Erythroblast (primary cell): ENCODE results near the gene WRAP53.

Experiments
- DNase-seq, 2 experiments: peaks; one replicate each; lab custom pipeline; 2025; lab: John Stamatoyannopoulos, UW
- GATA1 ChIP-seq: IDR thresholded peaks from 2 replicates; pipeline ENCODE4 v1.6.1; 2011; ENCODE audit warnings: low read depth, mild to moderate bottlenecking, control low read depth, low read length, moderate library complexity
- POLR2A ChIP-seq: IDR thresholded peaks from 2 replicates; pipeline ENCODE4 v1.6.1; 2011; ENCODE audit warnings: mild to moderate bottlenecking, low read length

The WRAP53 gene

DNA sequence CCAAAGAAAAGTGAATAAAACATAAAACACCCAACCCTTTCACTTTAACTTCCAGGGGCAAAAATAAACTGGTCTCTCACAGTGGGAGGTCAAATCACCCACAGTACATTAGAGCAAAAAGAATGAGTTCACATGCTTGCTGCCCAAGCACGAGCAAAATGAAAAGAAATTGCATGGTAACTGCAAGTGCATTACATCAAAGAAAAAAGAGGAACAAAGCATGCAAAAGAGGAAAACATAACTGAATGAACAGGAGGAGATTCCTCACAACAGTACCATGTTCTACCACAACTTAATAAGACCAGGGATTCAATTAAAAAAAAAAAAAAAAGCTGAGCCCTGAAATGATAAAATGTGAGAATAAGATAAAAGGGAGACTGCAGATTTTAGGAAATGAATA, 41.5 kb downstream of the WRAP53 start:
- TF ChIP-seq GATA1 (no peak), POLR2A (no peak)
- no peak for DNase-seq

DNA sequence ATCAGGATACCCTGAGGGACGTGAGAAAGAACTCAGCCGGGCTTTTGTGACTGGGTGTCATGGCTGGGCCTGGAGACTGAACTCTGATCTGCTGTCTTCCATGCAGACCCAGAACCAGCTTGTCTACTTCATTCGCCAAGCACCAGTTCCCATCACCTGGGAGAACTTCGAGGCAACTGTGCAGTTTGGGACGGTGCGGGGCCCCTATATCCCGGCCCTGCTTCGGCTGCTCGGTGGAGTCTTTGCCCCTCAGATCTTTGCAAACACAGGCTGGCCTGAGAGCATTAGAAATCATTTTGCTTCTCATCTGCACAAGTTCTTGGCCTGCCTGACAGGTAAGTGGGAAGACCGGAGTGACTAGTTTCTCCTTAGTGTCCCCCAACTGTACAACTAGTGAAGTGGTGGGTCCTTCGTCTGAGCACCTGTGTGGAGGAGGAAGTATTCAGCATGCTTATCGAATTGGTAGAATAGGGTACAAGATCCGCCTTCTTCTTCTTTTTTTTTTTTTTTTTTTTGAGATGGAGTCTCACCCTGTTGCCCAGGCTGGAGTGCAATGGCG, 44.8 kb downstream of the WRAP53 start:
- no peak for DNase-seq
- TF ChIP-seq POLR2A (no peak), GATA1 (no peak)

DNA sequence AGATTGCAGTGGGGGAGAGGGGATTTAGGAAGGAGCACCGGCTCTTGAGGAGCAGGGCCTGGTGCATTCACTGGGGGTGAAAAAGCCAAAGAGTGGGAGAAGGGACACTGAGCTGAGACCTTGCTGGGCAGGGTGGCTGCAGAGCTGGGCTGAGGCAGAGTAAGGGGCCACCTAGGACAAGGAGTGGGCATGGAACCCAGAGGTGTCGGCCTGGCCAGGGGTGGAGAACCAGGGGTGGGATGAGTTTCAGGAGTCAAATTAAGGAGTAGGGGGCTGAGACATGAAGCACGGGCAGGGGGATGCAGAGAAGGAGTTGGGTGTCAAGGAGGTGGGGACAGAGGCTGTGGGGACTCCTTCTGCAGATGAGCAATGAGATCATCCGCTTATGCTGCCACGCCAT, 49.3 kb downstream of the WRAP53 start:
- TF ChIP-seq GATA1 (no peak), POLR2A (no peak)
- no peak for DNase-seq

DNA sequence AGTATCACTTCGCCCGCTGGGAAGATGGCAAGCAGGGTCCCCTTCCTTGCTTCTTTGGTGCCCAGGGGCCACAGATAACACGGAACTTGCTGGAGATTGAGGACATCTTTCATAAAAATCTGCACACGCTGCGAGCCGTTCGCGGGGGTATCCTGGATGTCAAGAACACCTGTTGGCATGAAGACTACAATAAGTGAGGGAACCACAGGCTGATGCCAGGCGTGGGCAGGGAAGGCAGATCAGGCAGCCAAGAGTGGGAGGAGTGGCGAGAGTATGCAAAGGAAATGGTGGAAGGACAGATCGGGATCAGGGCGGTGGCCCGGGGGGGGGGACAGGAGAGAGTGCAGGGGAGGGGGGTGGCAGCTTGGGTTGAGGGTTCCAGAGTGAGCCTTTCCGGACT, 51.5 kb downstream of the WRAP53 start:
- TF ChIP-seq GATA1 = no peak
- TF ChIP-seq POLR2A = no peak
- DNase-seq = no peak

DNA sequence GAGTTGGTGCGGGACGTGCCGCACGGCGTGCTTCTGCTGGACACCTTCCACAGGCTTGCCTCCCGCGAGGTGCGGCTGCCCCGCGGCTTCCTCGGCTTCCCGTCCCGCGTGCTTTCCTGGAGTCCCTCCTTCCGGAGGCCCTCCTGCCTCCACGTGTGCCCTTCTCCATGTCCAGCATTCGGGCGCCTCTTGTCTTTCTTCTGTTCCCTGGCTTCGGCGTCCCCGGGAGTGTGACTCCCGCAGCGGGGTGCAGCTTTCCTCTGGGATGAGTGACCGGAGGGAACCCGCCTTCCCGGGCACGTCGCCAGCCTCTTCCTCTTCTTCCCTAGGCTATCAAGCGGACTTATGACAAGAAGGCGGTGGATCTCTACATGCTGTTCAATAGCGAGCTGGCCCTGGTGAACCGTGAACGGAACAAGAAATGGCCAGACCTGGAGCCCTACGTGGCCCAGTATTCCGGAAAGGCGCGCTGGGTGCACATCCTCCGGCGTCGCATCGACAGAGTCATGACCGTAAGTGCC, 52.3 kb downstream of the WRAP53 start:
- no peak for TF ChIP-seq GATA1
- TF ChIP-seq POLR2A = no peak
- DNase-seq = no peak

DNA sequence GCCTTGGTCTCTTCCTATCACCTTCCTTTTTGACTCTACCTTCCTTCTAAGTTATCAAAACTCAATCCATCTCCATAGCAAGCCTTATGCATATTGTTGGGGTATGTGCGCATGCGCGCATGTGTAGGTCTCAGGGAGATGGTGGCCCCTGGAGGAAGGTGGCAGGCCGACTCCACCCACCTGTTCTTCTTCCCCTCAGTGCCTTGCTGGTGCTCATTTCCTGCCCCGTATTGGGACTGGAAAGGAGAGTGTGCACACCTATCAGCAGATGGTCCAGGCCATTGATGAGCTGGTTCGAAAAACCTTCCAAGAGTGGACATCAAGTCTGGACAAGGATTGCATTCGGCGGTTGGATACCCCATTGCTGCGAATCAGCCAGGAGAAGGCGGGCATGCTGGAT, 54.5 kb downstream of the WRAP53 start:
- TF ChIP-seq POLR2A = no peak
- no peak for TF ChIP-seq GATA1
- no peak for DNase-seq

DNA sequence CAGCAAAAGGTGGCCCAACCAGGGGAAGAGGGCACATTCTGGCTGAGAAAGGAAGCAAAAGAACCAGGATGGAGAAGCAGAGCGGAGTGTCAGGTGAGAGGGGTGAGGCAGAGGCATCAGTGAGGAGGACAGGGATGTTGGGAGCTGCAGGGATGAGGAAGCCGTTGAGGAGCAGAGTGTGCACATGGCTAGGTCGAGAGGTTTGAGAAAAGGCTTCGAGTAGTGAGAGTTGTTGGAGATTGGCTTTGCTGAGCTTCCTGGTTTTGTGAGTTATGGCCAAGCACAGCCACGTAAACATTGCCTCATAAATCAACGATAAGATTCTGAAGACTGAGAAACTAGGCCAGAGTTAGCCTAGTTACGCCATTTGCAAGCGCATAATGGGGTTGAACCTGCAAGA, 56.1 kb downstream of the WRAP53 start:
- no peak for DNase-seq
- TF ChIP-seq GATA1 (no peak), POLR2A (no peak)

DNA sequence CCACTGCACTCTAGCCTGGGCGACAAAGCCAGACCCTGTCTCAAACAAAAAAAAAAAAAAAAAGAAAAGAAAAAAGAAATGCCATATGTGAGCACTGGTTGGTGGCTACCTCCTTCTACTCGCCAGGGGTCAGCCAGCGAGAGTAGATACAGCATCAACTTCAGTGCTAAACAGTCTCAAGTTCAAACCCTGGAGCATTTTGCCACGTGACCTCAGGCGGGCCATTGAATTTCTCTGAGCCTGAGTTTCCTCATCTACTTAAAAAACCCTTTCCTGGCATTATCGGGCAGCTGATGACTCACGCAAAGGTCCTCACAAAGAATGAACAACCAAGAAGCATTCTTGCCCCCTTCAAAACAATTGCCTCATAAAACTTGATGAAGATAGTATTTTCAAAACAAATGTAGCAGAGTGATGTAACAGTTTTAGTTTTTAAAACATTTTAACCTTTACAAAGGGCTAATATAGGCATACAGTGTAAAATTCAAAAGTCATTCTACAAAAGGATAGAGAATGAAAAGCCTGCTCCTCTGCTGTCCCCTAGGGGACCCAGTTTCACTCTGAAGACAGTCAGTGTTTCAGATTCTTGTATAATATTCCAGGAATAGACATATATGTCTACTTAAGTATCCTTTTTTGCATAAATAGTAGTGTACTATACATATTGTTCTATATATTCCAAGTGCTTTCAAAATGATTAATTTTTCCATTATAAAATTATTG, 57.6 kb downstream of the WRAP53 start:
- TF ChIP-seq GATA1 (no peak), POLR2A (no peak)
- DNase-seq = peak in 1 of 2 experiments; percentile 18

DNA sequence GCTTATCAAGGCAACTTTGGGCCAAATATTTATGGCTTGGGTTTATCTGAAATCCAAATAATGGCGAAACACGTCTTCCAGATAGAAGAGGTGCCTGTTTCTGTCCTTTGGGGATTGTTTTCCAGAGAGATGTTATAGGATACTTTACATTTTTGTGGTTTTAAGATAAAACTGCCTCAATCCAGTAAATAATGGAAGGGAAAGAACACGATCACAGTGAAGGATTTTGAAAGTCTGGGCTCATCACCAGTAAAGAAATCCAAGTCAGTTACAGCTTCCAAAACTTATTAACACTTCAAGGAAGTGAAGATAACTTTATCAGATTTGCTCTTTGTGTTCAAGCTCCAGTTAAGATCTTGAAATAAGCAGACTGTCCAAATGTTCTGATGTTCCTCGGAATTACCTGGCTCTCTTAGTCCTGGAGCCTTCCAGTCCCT, 59.4 kb downstream of the WRAP53 start:
- TF ChIP-seq GATA1 = no peak
- no peak for DNase-seq

DNA sequence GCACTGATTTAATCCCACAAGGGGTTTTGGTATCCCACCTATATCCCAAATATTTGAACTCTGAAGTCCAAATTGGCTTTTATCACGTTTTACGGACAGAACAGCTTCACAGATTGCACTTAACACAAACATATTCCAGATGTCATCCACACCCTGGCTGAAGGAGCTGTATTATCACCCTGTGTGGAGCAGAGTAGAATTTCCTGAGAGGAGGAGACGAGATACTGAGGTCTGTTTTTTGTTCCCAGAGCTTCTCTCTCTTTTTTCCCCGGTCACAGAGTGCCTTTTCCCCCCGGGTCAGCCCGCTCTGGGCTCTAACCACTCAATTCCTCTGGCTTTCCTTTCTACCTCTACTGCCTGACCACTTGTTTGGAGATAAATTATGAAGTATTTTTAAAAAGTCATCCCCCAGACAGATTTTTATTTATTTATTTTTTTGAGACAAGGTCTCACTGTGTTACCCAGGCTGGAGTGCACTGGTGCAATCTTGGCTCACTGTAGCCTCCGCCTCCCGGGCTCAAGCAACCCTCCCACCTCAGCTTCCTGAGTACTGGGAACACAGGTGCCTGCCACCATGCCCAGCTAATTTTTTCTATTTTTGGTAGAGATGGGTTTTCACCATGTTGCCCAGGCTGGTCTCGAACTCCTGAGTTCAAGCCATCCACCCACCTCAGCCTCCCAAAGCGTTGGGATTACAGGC, 59.9 kb downstream of the WRAP53 start:
- no peak for TF ChIP-seq GATA1
- TF ChIP-seq POLR2A = no peak
- DNase-seq = no peak

DNA sequence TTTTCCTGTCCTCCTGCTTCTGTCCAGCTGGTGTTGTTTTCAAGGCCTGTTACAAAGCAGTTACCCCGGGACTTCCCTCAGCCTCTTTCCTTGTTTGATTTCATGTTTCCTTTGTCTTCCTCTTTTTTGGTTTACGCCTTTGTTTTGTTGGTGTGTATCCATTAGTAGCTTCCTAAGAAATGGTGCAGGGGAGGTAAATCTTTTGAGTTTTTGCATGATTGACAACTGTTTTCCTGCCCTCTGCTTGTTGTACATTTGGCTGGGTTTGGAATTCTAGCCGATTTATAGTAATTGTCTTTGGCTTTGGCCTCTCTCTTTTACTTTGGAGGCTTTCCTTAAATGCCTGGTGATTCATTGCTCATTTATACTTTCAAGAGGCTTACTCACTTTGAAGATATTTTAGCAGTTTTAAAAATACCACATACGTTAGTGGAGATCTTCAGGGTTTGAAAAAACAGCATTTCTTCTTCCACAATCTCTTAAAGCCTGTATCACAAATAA, 62.1 kb downstream of the WRAP53 start:
- DNase-seq = no peak
- TF ChIP-seq GATA1 = no peak
- no peak for TF ChIP-seq POLR2A
